Mesenteric fat pad (tissue), 1 donor: ENCODE data around the gene ICOS. TPM values are rescaled to one million over a fixed set of nuclear protein-coding genes. Genes with fewer than 3 reads are reported as not detected.
"Not testable (repeated sequence)": the region's sequence is repeated elsewhere in the genome, so short reads cannot be mapped to it uniquely, and the experiment has no call there.

Experiments
- DNase-seq: peaks from one replicate; pipeline ENCODE4 v3.0.0-alpha.2; 2020; ENCODE audit warnings: low spot score
- total RNA-seq: library from RNA; stranded (reverse); fragmentation: NEBNext Ultra II Directional; extraction: Animal tissue kit (Norgen Biotek cat#: 25700); gene quantifications from one replicate; pipeline ENCODE4 v1.2.1, GENCODE V29; 2021
- donor health status: DM: yes; HTN: yes; CAD: no.

ICOS gene
- total RNA-seq, 1 donor from 2014 or later, result 0.22 TPM

DNA sequence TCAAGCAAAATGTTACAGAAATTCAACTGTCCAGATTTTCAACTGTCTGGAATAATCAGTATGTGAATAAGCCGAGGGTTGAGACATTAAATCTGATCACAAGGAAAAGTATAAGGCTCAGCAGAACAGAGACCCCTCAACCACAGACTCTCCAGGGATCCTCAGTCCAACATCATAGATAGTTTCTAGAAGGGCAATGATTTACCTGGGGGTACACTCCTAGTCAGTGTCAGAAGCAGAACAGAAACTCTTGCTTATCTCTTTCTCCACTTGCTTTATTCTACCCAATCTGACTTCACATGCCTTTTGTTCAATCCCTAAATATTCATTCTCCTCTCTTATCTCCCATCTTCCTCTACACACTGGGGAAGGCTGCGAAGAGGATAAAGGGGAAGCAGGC lies 36.4 kb downstream of the ICOS start:
- DNase-seq, result no peak

DNA sequence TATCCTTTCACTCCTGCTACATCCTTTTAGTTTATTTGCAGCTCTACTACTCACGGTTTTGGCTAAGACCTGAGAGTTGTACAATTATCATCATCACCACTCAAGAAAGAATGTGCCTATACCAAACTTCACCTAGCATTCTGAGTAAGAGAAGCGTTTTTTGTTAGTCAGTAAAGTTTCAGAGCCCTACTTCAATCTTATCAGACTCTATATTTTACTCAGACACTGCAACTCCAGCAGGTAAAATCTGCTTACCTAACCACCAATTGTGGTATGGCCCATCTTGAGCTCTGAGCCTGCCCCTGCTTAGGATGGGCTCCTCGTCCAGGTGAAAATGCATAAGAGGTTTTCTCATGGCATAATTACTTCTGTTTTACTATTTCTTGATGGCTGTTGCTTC lies 37.1 kb downstream of the ICOS start:
- no peak for DNase-seq

DNA sequence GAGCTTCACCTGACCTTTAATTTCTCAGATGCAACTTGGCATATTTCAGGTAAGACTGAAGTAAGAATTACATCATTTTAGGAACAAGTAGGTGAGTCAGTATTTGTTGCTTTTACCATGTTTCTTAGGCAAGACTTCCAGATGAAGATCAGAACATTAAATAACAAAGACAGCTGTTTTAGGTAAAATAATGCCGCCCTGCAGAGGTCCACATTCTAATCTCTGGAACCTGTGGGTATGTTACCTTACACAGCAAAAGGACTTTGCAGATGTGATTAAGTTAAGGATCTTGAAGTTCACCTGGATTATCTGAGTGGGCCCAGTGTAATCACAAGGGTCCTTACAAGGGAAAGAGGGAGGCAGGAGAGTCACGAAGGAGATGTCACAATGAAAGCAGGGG lies 39.3 kb downstream of the ICOS start:
- DNase-seq, result no peak

DNA sequence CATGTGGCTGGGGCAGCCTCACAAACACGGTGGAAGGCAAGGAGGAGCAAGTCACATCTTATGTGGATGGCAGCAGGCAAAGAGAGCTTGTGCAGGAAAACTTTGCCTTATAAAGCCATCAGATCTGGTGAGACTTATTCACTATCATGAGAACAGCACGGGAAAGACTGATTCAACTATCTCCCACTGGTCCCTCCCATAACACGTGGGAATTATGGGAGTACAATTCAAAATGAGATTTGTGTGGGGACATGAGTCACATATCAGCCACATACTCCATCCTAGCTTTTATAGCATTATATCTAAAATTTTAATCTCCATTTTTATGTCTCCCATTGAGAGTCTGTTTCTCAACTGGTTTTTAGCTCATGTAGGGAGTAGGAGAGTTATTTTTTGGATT lies 45.7 kb downstream of the ICOS start:
- DNase-seq, result no peak

DNA sequence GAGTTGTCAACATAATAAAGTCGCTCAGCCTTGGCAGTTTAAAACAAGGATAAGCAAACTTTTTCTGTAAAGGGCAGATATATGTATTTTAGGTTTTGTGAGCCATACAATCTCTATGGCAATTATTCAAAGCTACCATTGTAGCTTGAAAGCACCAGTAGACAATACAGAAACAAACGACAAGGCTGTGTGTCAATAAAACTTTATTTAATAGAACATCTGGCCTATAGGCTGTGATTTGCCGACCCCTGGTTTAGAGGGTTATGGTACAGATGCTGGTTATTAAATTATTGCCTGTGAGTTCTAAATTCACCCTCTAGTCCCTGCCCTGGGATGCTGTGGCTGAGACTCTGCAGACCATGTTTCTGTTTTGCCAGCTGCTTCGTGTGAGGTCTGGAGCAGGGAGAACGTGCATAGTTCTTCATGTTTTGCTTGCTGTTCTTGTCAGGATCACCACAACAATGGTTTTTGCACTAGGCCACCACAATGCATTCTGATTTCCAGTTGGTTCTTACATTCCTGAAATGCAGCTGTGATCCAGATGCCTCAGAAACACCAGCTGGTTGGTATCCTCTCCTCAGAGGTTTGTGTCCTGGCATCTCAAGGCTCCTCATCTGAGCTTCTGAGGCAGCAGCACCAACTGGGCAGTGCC lies 46.6 kb downstream of the ICOS start:
- DNase-seq, result no peak

DNA sequence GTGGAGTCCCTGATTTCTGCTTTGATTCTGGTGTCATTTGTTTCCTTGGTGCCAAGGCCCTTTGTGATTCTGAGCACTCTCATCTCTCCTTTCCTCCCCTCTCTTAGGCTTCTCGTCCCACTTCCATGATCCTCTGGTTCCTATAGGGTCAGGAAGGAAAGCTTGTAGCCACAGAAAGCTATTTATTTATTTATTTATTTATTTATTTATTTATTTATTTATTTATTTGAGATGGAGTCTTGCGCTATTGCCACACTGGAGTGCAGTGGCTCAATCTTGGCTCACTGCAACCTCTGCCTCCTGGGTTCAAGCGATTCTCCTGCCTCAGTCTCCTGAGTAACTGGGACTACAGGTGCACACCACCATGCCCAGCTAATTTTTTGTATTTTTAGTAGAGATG lies 49.4 kb downstream of the ICOS start:
- DNase-seq, result not testable (repeated sequence)

DNA sequence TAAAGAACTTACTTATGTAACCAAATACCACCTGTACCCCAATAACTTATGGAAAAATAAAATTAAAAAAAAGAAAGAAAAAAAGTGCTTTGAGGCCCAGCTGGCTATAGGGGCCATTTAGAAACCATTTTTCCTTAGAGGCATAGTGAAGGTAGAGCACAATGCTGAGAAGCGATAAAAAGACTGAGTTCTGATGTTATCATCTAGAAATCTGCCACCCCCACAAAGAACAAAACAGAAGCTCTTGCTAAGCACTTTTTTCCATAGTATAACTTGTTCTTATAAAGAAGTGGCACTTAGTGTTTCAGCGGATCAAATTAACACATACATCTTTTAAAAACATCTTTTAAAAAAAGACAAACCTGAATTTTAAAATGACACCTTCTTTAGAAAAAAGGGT lies 51.4 kb downstream of the ICOS start:
- no peak for DNase-seq

DNA sequence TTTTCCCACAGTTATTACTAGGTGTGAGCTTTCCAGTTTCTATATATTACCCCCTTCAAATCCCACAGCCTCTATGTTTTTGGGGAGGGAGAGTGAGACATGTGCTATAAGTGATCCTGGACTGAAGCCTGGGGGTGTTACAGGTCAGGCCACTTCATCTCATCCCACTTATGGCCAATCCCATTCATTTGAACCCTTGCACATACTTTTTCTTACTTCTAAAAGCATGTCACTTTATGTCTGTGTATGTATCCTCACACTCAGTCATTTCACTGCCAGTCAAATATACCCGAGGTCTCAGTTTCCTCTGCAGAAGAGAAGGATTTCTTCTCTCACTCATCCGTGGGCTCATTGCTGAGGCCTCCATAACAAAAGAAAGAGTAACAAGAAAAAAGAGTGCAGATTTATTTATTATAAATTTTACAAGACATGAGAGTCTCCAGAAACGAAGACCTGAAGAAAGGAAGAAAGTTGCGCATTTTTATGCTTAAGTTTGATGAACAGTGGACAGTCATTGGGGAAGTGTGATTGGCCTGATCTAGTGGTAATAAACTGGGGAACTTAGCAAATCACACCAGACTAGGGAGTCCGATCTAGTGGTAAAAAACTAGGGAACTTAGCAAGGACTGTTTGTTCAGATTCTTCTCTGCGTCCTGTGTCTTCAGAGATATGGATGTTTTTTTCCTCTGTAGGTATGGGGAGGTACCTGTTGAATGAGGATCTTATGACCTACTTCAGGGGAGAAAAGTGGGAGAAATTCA lies 52.1 kb downstream of the ICOS start:
- no peak for DNase-seq

DNA sequence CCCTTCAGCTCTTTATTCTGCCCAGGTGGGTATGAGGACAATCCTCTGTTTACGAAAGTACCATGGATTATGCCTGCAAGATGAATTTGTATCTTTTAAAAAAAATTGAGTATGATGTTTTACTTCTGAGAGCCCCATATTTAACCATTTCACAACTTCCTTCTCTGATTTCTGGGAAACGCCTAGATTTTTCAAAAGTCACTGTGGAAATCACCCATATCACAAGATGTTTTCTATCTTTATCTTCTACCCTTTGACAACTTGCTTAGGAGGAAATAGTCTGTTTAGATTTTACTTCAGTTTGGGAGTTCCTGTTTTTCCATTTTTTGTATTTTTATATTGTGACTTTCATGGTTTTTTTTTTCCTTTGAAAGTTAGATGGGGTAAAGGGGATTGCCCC lies 53.0 kb downstream of the ICOS start:
- no peak for DNase-seq

DNA sequence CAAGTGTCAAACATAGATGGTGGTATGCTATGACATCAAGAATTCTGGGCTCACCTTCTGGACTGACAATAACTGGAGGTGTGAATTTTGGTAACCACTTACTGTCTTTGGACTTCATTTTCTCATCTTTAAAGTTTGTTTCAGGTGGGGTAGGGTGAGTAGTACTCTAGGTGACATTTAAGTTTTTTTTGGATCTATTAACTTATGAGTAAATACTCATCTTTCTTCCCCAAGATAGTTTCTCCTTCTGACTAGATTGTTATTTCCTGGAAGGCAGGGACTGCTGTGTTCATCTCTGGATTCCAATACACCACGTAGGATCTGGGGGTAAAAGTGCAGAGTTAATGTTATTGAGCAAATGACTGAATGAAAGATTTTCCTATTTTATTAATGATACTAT lies 55.9 kb downstream of the ICOS start:
- no peak for DNase-seq

DNA sequence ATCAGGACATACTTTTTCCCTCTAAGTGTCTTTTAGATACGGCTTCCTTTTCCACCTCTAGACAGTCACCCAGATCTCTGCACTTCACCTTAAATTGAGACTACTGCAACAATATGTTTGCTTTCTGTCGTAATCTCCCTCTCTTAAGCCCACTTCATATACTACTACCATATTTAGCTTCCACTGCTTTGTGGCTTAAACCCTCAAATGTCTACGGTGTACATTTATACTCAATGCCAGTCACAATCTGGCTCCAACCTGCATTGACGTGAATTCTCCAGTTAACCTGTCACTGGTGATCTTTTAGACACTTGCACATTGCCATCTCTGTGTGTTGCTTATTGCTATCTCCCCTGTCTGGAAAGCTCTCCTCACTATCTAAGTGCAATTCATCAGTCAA lies 56.4 kb downstream of the ICOS start:
- no peak for DNase-seq

DNA sequence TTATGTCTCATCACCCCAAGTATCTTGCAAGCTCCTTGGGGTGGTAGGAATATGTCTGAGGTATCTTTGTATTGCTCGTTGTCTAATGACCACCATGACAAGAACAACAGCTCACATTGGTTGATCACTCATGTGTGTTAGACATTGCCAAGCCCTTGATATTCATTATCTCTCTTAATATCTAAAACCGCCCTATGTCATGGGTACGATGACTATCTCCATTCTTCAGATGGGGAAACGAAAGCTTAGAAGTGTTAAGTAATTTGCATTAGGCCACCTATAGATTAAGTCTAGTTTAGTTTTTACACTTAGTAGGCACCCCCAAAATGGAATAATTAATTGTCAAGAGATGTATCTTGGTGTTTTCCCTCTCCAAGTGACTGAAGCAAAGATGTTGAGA lies 57.0 kb downstream of the ICOS start:
- DNase-seq, result no peak

DNA sequence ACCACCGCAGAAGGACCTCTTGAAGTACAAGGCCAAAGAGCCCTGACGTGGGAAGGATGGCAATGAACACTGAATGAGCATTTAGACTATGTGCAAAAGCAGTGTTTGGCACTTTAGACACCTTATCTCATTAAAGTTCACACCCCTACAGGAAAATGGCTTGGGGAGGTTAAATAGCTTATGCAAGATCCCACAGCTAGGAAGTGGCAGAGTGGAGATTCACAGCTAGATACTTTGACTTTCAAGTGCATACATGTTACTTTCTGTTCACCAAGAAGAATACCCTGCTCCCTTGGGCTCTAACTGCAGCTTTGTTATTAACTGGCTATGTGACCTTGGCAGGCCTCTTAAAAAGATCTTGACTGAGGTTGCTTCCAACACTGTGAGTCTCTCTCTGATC lies 58.2 kb downstream of the ICOS start:
- no peak for DNase-seq

DNA sequence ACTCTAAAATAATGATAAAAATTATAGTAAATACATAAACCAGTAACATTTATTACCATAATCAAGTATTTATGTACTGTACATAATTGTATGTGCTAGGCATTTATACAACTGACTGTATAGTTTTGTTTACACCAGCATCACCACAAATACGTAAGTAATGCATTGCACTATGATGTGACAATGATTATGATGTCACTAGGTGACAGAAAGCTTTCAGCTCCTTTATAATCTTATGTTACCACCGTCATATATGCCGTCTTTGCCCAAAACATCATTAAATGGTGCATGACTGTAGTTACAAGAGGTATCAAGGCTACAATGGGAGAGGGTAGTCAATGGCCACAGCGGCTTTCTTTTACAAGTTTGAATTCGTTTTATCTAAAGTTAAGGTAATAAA lies 60.1 kb downstream of the ICOS start:
- DNase-seq, result no peak

DNA sequence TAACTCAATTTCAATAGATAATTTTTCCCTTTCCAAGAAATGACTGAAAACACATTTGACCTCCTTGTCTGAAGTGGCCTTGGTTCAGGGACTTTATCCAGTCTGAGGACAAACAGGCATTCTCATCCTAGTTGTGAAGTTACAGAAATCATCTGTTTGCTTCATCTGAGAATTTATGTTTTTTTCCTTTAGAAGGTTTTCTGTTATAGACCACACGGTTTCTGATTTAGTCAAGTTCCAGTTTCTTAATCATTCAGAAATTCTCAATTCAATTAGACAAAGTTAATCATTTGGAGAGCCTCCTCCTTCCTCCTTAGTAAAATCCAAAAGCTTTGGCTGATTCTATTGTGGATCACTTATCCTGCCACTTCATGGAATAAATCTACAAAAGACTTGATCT lies 60.9 kb downstream of the ICOS start:
- no peak for DNase-seq

DNA sequence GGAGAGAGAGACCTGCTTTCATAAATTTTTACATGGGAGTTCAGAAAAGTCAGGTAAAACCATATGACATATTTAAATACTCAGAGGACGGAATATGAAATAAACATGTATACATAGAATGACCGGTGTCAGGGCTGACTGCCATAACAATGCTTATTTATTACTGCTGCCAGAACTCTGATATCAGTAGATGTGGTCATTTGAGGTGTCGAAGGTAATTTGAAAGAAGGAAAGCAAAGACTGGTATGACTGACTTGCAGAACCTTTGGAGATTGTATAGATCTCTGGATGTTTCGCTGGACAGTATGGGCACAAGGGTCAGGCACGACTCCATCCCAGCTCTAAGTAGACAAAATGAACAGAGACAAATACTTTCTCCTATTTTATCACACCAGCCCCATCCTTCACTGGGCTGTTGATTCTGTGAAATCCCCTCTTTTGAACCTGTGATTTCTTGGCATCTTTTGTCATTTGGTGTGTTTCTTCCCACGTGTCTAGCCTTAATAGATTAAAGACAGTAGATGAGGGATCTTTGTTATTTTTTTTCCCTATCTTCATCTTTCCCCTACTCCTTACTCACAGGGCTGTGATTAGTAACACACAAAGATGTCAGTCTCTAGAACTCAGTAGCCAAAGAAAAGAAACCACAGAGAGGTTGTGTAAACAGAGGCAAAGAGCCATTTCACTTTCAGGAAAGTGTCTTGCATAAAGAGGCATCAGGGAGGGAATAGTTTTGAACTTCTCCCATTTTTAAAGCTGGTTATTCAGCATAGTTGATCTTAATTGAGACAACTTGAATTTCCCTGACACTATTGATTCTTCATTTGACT lies 61.6 kb downstream of the ICOS start:
- no peak for DNase-seq

DNA sequence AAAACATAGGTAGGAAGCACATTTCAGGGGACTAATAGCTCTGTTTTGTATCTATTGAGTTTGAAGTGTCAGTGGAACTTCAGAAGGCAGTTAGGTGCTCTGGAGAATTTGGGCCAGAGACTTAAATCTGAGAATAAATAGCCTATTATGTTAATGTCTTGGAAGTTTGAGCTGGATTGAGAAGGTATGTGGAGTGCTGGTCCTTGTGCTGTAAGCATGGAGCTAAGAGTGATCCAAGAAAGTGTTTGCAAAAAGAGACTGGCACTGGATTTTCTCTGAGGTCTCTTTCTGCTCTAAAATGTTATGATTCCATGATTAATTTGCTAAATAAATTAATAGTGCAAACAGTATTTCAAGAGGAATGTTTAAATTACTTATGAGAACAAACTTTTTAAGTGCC lies 63.3 kb downstream of the ICOS start:
- no peak for DNase-seq

DNA sequence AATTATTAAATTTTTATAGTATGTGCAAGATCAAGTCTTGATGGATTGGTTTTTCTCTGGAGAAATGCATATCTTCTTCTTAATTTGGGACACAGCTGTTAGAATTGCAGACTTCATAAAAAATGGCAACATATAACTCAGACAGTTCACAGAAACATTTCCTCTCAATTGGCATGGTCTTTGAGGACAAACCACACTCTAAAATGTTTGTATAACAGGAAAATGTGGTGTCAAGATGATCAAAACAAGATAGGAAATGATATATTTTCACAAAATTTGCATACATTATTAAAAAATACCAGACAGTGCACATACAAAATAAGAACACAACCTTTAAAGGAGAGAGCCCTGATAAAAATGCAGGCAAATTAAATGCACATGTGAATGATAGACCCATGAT lies 63.9 kb downstream of the ICOS start:
- DNase-seq, result no peak

DNA sequence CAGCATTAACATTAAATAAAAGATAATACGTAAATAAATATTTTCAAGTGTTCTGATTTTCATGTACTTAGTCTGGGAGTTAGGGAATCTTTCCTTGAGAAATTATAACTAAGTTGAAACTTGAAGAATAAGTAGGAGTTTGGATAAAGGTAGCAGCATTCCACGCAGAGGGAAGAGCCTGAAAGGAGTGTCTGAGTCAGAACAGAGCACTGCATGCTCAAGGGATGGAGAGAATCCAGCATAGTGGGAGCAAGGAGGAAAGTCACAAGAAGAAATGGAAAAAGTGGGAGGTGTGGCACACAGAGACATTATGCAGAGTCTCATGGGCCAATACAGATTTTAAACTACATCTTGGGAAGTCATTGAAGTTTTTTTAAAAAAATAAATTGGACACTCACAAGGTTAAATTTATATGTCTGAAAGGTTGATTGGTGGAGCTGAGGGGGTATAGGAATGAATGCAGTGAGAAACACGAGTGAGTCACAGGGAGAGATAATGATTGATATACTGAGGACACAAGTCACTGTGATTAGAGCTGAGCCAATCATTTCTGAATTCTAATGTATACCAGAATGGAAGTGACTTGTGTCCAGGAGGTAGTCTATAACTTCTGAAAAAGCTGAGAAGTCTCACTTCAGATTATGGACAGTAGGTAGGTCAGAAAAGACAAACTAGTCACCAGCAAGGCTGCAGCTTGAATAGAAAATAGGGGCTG lies 66.9 kb downstream of the ICOS start:
- DNase-seq, result no peak

DNA sequence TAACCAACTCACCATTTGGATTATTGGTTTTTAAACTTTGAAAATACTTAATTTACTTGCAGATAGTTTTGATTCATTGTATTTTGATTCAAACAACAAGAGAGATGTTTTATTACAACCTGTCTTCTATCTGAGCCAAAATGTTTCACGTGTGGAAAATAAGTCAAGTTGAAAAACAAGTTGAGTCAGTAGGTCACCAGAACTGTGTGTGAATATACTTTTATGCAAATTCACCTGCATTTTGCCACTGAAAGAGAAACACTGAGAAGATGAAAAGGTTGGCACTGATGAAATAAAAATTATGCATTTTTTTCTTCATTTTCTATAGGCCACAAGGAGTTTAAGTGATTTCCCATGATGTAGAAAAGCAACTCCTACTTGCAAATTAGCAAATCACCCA lies 68.3 kb downstream of the ICOS start:
- DNase-seq, result no peak

DNA sequence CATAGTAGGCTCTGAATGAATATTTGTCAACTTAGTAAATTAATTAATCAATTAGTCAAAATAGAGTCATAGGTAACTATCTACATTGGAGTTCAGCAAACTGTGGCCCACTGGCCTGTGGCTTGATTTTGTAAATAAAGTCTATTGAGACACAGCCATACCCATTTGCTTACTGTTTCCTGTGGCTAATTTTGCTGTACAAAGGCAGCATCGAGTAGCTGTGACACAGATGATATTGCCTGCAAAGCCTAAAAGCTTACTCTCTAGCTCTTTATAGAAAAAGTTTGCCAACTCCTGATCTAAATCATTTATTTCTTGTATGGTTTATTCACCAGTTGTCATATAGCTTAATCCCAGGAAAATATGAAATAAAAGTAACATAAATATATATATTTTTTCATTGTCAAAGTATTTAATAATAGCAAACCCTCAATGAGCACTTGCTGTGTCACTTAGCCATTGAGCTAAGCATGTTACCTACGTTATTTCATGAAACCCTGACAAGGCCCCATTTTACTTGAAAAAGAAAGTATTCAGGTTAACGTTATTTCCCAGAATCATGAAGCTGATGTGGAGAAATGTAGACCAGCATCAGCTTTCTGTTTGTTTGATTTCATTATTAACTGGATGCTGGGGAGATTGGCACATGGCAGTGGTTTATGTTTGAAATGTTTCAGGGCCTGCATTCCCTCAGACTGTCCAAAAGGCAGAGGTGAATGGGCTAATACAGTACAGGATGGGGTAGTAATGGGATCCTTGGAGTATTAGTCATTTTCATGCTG lies 69.6 kb downstream of the ICOS start:
- DNase-seq, result no peak
